NCI-H146 (cell line): ENCODE data around the gene BCKDHB.

Source experiments
- DNase-seq: peaks from one replicate; lab custom pipeline; 2025; lab: John Stamatoyannopoulos, UW

Gene BCKDHB

GRCh38 chr6:80331522-80331921 is 225.1 kb downstream of the BCKDHB start:
- DNase-seq, result peak; percentile 46

GRCh38 chr6:80331974-80332373 is 225.5 kb downstream of the BCKDHB start:
- DNase-seq, result no peak

GRCh38 chr6:80333342-80333741 is 226.9 kb downstream of the BCKDHB start:
- DNase-seq, result peak; percentile 41

GRCh38 chr6:80335121-80335531 is 228.7 kb downstream of the BCKDHB start:
- DNase-seq, result no peak

GRCh38 chr6:80336911-80337310 is 230.4 kb downstream of the BCKDHB start:
- no peak for DNase-seq

GRCh38 chr6:80338201-80338836 is 231.8 kb downstream of the BCKDHB start:
- DNase-seq, result peak; percentile 43

GRCh38 chr6:80339421-80339820 is 232.9 kb downstream of the BCKDHB start:
- no peak for DNase-seq

GRCh38 chr6:80340280-80340679 is 233.8 kb downstream of the BCKDHB start:
- no peak for DNase-seq

GRCh38 chr6:80340686-80341085 is 234.2 kb downstream of the BCKDHB start:
- DNase-seq, result no peak

- no peak for DNase-seq
These were observed 234.9 kb downstream of the BCKDHB start for GRCh38 chr6:80341330-80341729.

GRCh38 chr6:80343511-80343910 is 237.0 kb downstream of the BCKDHB start:
- DNase-seq, result no peak

- DNase-seq, result no peak
These were observed 240.6 kb downstream of the BCKDHB start for GRCh38 chr6:80347101-80347500.

- DNase-seq, result no peak
These were observed 241.8 kb downstream of the BCKDHB start for GRCh38 chr6:80348263-80348662.

GRCh38 chr6:80356000-80356399 is 249.5 kb downstream of the BCKDHB start:
- no peak for DNase-seq

- DNase-seq, result no peak
These were observed 250.1 kb downstream of the BCKDHB start for GRCh38 chr6:80356545-80356944.

GRCh38 chr6:80357081-80357480 is 250.6 kb downstream of the BCKDHB start:
- DNase-seq, result no peak

- DNase-seq, result no peak
These were observed 251.2 kb downstream of the BCKDHB start for GRCh38 chr6:80357674-80358073.

- DNase-seq, result no peak
These were observed 257.1 kb downstream of the BCKDHB start for GRCh38 chr6:80363501-80364122.

GRCh38 chr6:80364149-80364548 is 257.7 kb downstream of the BCKDHB start:
- no peak for DNase-seq

GRCh38 chr6:80366051-80366450 is 259.6 kb downstream of the BCKDHB start:
- no peak for DNase-seq

- DNase-seq, result no peak
These were observed 260.2 kb downstream of the BCKDHB start for GRCh38 chr6:80366714-80367113.

GRCh38 chr6:80376411-80376810 is 269.9 kb downstream of the BCKDHB start:
- no peak for DNase-seq

- DNase-seq, result no peak
These were observed 274.1 kb downstream of the BCKDHB start for GRCh38 chr6:80380566-80380965.

- no peak for DNase-seq
These were observed 276.3 kb downstream of the BCKDHB start for GRCh38 chr6:80382811-80383210.
